ENCODE results near the gene SCARF1. TPM values are rescaled to one million over a fixed set of nuclear protein-coding genes. Genes with fewer than 3 reads are reported as not detected.

SCARF1 gene
- total RNA-seq, 2 experiments from 2014 or later = 0.19 to 0.29 TPM

GRCh38 chr17:1647802-1648171 is 2.3 kb upstream of the SCARF1 start:
- TF ChIP-seq EZH2phosphoT487 (IDR thresholded peaks at IDR 0.05; ENCODE audit: borderline replicate concordance, low read depth, low read length) (no peak), CTCF (conservative IDR thresholded peaks at IDR 0.05; ENCODE audit: low read length) (no peak)
- BruUV-seq (replicated peaks) = no TSS peak
- Histone ChIP-seq H4K20me1 (ENCODE audit: insufficient read depth, low read length) (peaks cover 4% of the 10 kb centered on the region; the same call in 1 of the 2 replicates), H3K27ac (ENCODE audit: low read depth, low read length, poor library complexity, severe bottlenecking) (no peak overlapping the region), H3K79me2 (ENCODE audit: insufficient read depth, low read depth, low read length) (no peaks in the 10 kb centered on the region), H3K4me1 (ENCODE audit: insufficient read depth, low read length, poor library complexity, severe bottlenecking) (peaks cover 36% of the 10 kb centered on the region), H3K9me3 (ENCODE audit: low read length) (no peaks in the 10 kb centered on the region), H2AFZ (ENCODE audit: low read length) (no peak overlapping the region), H3K9me2 (ENCODE audit: insufficient read depth, low read length) (no peaks in the 10 kb centered on the region), H3K36me3 (ENCODE audit: insufficient read depth, low read length) (peaks cover 41% of the 10 kb centered on the region), H3K4me3 (ENCODE audit: low read depth, low read length, poor library complexity, severe bottlenecking) (no peak overlapping the region), H3K4me2 (ENCODE audit: low read length) (no peak overlapping the region)
- no peak for DNase-seq (ENCODE audit: low spot score)
- ChIA-PET POLR2A (no interaction called here), CTCF (ENCODE audit: unreplicated experiment) (interaction anchor here (0.6 kb wide), 1 partner anchor 69 kb away, joined by 3 read pairs; no protein-coding TSS in a partner anchor)
- intact Hi-C loops (cut with micrococcal nuclease; ENCODE audit: unreplicated experiment) = loop anchor here (5.0 kb wide), 1 partner anchor 75 kb away; no protein-coding TSS in a partner anchor

GRCh38 chr17:1646199-1646875 is 805 bp upstream of the SCARF1 start:
- H3K4me3 ChIP-seq (ENCODE audit: low read depth, low read length, poor library complexity, severe bottlenecking) = no peak overlapping the region
- TF ChIP-seq EZH2phosphoT487 (IDR thresholded peaks at IDR 0.05; ENCODE audit: borderline replicate concordance, low read depth, low read length) (no peak), CTCF (conservative IDR thresholded peaks at IDR 0.05; ENCODE audit: low read length) (no peak)
- no peaks in the 10 kb centered on the region for H3K9me3 ChIP-seq (ENCODE audit: low read length)
- no peaks in the 10 kb centered on the region for H3K9me2 ChIP-seq (ENCODE audit: insufficient read depth, low read length)
- no TSS peak for BruUV-seq (replicated peaks)
- peaks cover 4% of the 10 kb centered on the region; the same call in 1 of the 2 replicates for H4K20me1 ChIP-seq (ENCODE audit: insufficient read depth, low read length)
- H3K36me3 ChIP-seq (ENCODE audit: insufficient read depth, low read length) = peaks cover 27% of the 10 kb centered on the region
- no peaks in the 10 kb centered on the region for H3K79me2 ChIP-seq (ENCODE audit: insufficient read depth, low read depth, low read length)
- intact Hi-C loops (cut with micrococcal nuclease; ENCODE audit: unreplicated experiment) = loop anchor here (5.0 kb wide), 1 partner anchor 74 kb away; no protein-coding TSS in a partner anchor
- no peak for DNase-seq (ENCODE audit: low spot score)
- H2AFZ ChIP-seq (ENCODE audit: low read length) = no peak overlapping the region
- ChIA-PET POLR2A (no interaction called here), CTCF (ENCODE audit: unreplicated experiment) (no interaction called here)
- H3K4me2 ChIP-seq (ENCODE audit: low read length) = no peak overlapping the region
- H3K27ac ChIP-seq (ENCODE audit: low read depth, low read length, poor library complexity, severe bottlenecking) = no peak overlapping the region
- H3K4me1 ChIP-seq (ENCODE audit: insufficient read depth, low read length, poor library complexity, severe bottlenecking) = peaks cover 36% of the 10 kb centered on the region

Data from OCI-LY7 (cell line).